Activated CD4-positive, alpha-beta T cell treated with anti-CD3 and anti-CD28 coated beads for 36 hours (primary cell): ENCODE measurements around the gene LHFPL3. TPM values are rescaled to one million over a fixed set of nuclear protein-coding genes. Genes with fewer than 3 reads are reported as not detected.

Experiments used
- ATAC-seq: fragments of 200-7000 bp; cut with Tn5 transposase; one replicate; pipeline ENCODE4 v1.10.0; 2021; ENCODE audit warnings: mild to moderate bottlenecking, moderate library complexity
- CTCF ChIA-PET: fragments of 350-600 bp; sonication (Branson Sonifier 250); formaldehyde crosslinking; loops from one replicate; lab custom pipeline; 2021; ENCODE audit warnings: antibody characterized with exemption; lab: Charles Lee
- POLR2A ChIA-PET: fragments of 350-600 bp; sonication (Branson Sonifier 250); formaldehyde crosslinking; loops from one replicate; lab custom pipeline; 2021; ENCODE audit warnings: antibody characterized with exemption, inconsistent platforms; lab: Charles Lee
- DNase-seq: peaks from one replicate; pipeline ENCODE4 v3.0.0-alpha.2; 2020
- H3K27ac Mint-ChIP-seq: one replicate; pipeline ENCODE4 v1.8.0; 2021; ENCODE audit warnings: mixed read lengths
- H3K27me3 Mint-ChIP-seq: one replicate; pipeline ENCODE4 v1.8.0; 2021; ENCODE audit warnings: mixed read lengths
- H3K36me3 Mint-ChIP-seq: one replicate; pipeline ENCODE4 v1.8.0; 2021; ENCODE audit warnings: low read depth, mixed read lengths
- H3K4me1 Mint-ChIP-seq: one replicate; pipeline ENCODE4 v1.8.0; 2021; ENCODE audit warnings: mixed read lengths
- H3K4me3 Mint-ChIP-seq: one replicate; pipeline ENCODE4 v1.8.0; 2021; ENCODE audit warnings: mild to moderate bottlenecking, moderate library complexity, mixed read lengths
- H3K9me3 Mint-ChIP-seq: one replicate; pipeline ENCODE4 v1.8.0; 2021; ENCODE audit warnings: low read depth, mixed read lengths
- intact Hi-C, 2 experiments: fragments of 100-400 bp; cut with DNase I in 1 of 2; cut with micrococcal nuclease in 1 of 2; formaldehyde crosslinking; loops; one replicate each; pipeline versions ENCODE4 v1.14.2 to v1.15.1; 2022 to 2024; cut with DNase I, micrococcal nuclease
- total RNA-seq, 2 experiments: library from RNA; stranded (reverse); gene quantifications; one replicate each; pipeline ENCODE4 v1.2.3, GENCODE V29; 2021

Gene LHFPL3
- total RNA-seq, 2 experiments from 2014 or later = not detected

- ChIA-PET POLR2A (interaction anchor here (0.6 to 6.7 kb wide), 12 partner anchors 9 to 592 kb away, joined by 3 to 138 read pairs (median 4); partner anchors contain the start of genes KMT2E and RINT1), CTCF (interaction anchor here (0.7 to 2.0 kb wide), 7 partner anchors 17 to 349 kb away, joined by 3 to 9 read pairs (median 4); no protein-coding TSS in a partner anchor)
- no peak overlapping the region for H3K27ac Mint-ChIP-seq
- H3K27me3 Mint-ChIP-seq = no peaks in the 10 kb centered on the region
- H3K4me3 Mint-ChIP-seq = peak overlapping the region; percentile 95
- H3K4me1 Mint-ChIP-seq = peaks cover 43% of the 10 kb centered on the region
- H3K36me3 Mint-ChIP-seq = peaks cover 28% of the 10 kb centered on the region
- DNase-seq (no peak), ATAC-seq (no peak)
- H3K9me3 Mint-ChIP-seq = no peaks in the 10 kb centered on the region
- intact Hi-C loops = loop anchor here (1.0 to 10.0 kb wide), 11 partner anchors 17 to 1593 kb away; partner anchors contain the start of genes PSMC2 (in 1 of the 2), PUS7 (in 1 of the 2), SRPK2 (in 1 of the 2) and SYPL1 (in 1 of the 2)
These were observed 611.8 kb downstream of the LHFPL3 start for GRCh38 chr7:104940023-104940710.

GRCh38 chr7:104943502-104944343 is 615.3 kb downstream of the LHFPL3 start:
- ChIA-PET CTCF (interaction anchor here (1.0 to 3.3 kb wide), 5 partner anchors 12 to 67 kb away, joined by 3 to 26 read pairs (median 4); no protein-coding TSS in a partner anchor), POLR2A (interaction anchor here (0.6 to 6.7 kb wide), 8 partner anchors 8 to 1341 kb away, joined by 3 to 138 read pairs (median 4); partner anchors contain the start of genes KMT2E and NAMPT)
- peak; percentile 68 for ATAC-seq
- Mint-ChIP-seq H3K36me3 (peaks cover 40% of the 10 kb centered on the region), H3K4me3 (peak overlapping the region; percentile 95), H3K9me3 (no peaks in the 10 kb centered on the region), H3K27me3 (no peaks in the 10 kb centered on the region), H3K27ac (peak overlapping the region; percentile 99), H3K4me1 (peaks cover 68% of the 10 kb centered on the region)
- intact Hi-C loops = loop anchor here (1.0 to 10.0 kb wide), 12 partner anchors 326 to 1596 kb away; partner anchors contain the start of genes PSMC2 (in 1 of the 2), PUS7 (in 1 of the 2), SRPK2 (in 1 of the 2) and SYPL1 (in 1 of the 2)
- DNase-seq = peak; percentile 87

GRCh38 chr7:104945599-104945956 is 617.2 kb downstream of the LHFPL3 start:
- Mint-ChIP-seq H3K4me1 (peaks cover 61% of the 10 kb centered on the region), H3K4me3 (peak overlapping the region; percentile 95), H3K36me3 (peaks cover 43% of the 10 kb centered on the region), H3K27ac (peak overlapping the region; percentile 99), H3K27me3 (no peaks in the 10 kb centered on the region), H3K9me3 (no peaks in the 10 kb centered on the region)
- intact Hi-C loops = loop anchor here (1.0 to 10.0 kb wide), 7 partner anchors 12 to 1169 kb away; partner anchors contain the start of gene SYPL1 (in 1 of the 2)
- no peak for DNase-seq
- POLR2A ChIA-PET = interaction anchor here (0.6 to 6.7 kb wide), 7 partner anchors 11 to 68 kb away, joined by 3 to 138 read pairs (median 9); partner anchors contain the start of gene KMT2E
- CTCF ChIA-PET = interaction anchor here (0.7 to 3.3 kb wide), 5 partner anchors 12 to 1314 kb away, joined by 3 to 26 read pairs (median 4); no protein-coding TSS in a partner anchor
- no peak for ATAC-seq

DNA sequence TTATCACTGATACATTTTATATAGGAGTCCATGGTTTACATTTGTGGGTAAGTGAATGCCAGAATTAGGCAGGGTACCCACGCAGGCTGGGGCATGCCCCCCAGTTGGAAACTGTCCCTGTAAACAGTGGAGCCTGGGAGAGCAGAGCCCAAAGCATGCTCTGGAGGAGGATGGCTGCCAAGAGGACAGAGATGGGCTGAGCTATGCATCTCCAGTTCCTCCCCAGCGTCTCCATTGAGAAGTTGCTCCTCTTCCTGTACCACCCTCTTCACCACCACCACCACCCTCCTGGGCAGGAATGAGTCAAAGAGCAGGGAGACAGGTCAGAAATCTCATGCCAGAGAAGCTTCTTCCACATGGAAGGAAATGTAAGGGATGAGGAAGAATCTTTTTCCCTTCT is 617.9 kb downstream of the LHFPL3 start:
- no peaks in the 10 kb centered on the region for H3K27me3 Mint-ChIP-seq
- no peaks in the 10 kb centered on the region for H3K9me3 Mint-ChIP-seq
- POLR2A ChIA-PET = interaction anchor here (1.1 to 6.7 kb wide), 5 partner anchors 10 to 67 kb away, joined by 3 to 138 read pairs (median 14); partner anchors contain the start of gene KMT2E
- ATAC-seq (no peak), DNase-seq (no peak)
- peak overlapping the region; percentile 99 for H3K27ac Mint-ChIP-seq
- peaks cover 60% of the 10 kb centered on the region for H3K4me1 Mint-ChIP-seq
- H3K36me3 Mint-ChIP-seq = peaks cover 39% of the 10 kb centered on the region
- H3K4me3 Mint-ChIP-seq = no peak overlapping the region
- intact Hi-C loops = loop anchor here in 1 of 2 experiments (10.0 kb wide), 1 partner anchor 1168 kb away; the partner anchor contains the start of gene SYPL1
- CTCF ChIA-PET = interaction anchor here (0.7 to 1.5 kb wide), 4 partner anchors 9 to 1313 kb away, joined by 3 to 6 read pairs (median 4); no protein-coding TSS in a partner anchor

- no peak for DNase-seq
- Mint-ChIP-seq H3K4me1 (peaks cover 50% of the 10 kb centered on the region), H3K36me3 (peaks cover 31% of the 10 kb centered on the region), H3K4me3 (no peak overlapping the region), H3K27ac (no peak overlapping the region), H3K27me3 (no peaks in the 10 kb centered on the region), H3K9me3 (no peaks in the 10 kb centered on the region)
- ATAC-seq = no peak
- ChIA-PET CTCF (interaction anchor here (0.6 kb wide), 1 partner anchor 16 kb away, joined by 3 read pairs; no protein-coding TSS in a partner anchor), POLR2A (interaction anchor here (0.6 kb wide), 1 partner anchor 35 kb away, joined by 3 read pairs; no protein-coding TSS in a partner anchor)
- intact Hi-C loops = no loop called here
These were observed 621.6 kb downstream of the LHFPL3 start for GRCh38 chr7:104950006-104950405.

DNA sequence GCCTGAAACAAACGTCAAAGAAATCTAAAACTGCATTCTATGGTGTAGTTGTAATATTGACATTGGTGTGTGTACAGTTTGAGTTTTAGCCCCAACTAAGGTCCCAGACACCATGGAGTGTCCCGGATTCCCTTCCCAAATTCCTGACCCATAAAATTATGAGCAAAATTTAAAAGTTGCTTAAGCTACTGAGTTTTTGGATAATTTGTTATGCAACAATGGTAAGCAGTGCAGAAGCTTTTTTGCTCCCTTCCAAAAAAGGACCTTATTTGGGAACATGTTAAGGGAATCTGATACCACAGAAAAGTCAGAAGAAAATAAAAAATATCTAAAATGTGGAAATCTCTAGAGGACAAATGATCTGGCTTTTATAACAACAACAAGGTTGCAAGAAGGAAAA is 622.4 kb downstream of the LHFPL3 start:
- no peak overlapping the region for H3K27ac Mint-ChIP-seq
- ATAC-seq = no peak
- no peaks in the 10 kb centered on the region for H3K27me3 Mint-ChIP-seq
- CTCF ChIA-PET = interaction anchor here (0.6 kb wide), 1 partner anchor 15 kb away, joined by 3 read pairs; no protein-coding TSS in a partner anchor
- no peak for DNase-seq
- intact Hi-C loops = no loop called here
- POLR2A ChIA-PET = no interaction called here
- no peak overlapping the region for H3K4me3 Mint-ChIP-seq
- H3K4me1 Mint-ChIP-seq = peaks cover 48% of the 10 kb centered on the region
- no peaks in the 10 kb centered on the region for H3K9me3 Mint-ChIP-seq
- peaks cover 33% of the 10 kb centered on the region for H3K36me3 Mint-ChIP-seq

GRCh38 chr7:104951546-104951945 is 623.1 kb downstream of the LHFPL3 start:
- no peak for ATAC-seq
- DNase-seq = no peak
- Mint-ChIP-seq H3K27me3 (no peaks in the 10 kb centered on the region), H3K4me1 (peaks cover 48% of the 10 kb centered on the region), H3K36me3 (peaks cover 33% of the 10 kb centered on the region), H3K9me3 (no peaks in the 10 kb centered on the region), H3K27ac (no peak overlapping the region), H3K4me3 (no peak overlapping the region)
- ChIA-PET CTCF (interaction anchor here (0.7 to 2.3 kb wide), 2 partner anchors 24 to 30 kb away, joined by 3 to 7 read pairs; no protein-coding TSS in a partner anchor), POLR2A (interaction anchor here (0.6 kb wide), 1 partner anchor 8 kb away, joined by 4 read pairs; no protein-coding TSS in a partner anchor)
- intact Hi-C loops = no loop called here

GRCh38 chr7:104955276-104955675 is 626.9 kb downstream of the LHFPL3 start:
- intact Hi-C loops = no loop called here
- ChIA-PET CTCF (interaction anchor here (0.9 to 1.5 kb wide), 4 partner anchors 8 to 634 kb away, joined by 3 to 4 read pairs (median 4); no protein-coding TSS in a partner anchor), POLR2A (interaction anchor here (0.6 to 4.0 kb wide), 3 partner anchors 11 to 60 kb away, joined by 3 to 42 read pairs (median 4); no protein-coding TSS in a partner anchor)
- Mint-ChIP-seq H3K9me3 (no peaks in the 10 kb centered on the region), H3K27ac (peak overlapping the region; percentile 42), H3K27me3 (no peaks in the 10 kb centered on the region), H3K4me3 (no peak overlapping the region), H3K36me3 (peaks cover 30% of the 10 kb centered on the region), H3K4me1 (peaks cover 53% of the 10 kb centered on the region)
- no peak for DNase-seq
- ATAC-seq = no peak
